Astrocyte (in vitro differentiated cells and primary cell): ENCODE measurements around the gene PLPP4. TPM values are rescaled to one million over a fixed set of nuclear protein-coding genes. Genes with fewer than 3 reads are reported as not detected.

Source experiments
- DNase-seq: peaks from one replicate; pipeline ENCODE4 v3.0.0-alpha.2; 2010; ENCODE audit warnings: low read depth
- FAIRE-seq: peaks from 2 replicates; lab custom pipeline; 2011; peaks lifted over from hg19 to GRCh38; lab: Jason Lieb, UNC
- H2AFZ ChIP-seq: 2 replicates; pipeline ENCODE4 v1.6.0; 2012; ENCODE audit warnings: low read depth, low read length, inconsistent platforms
- H3K27ac ChIP-seq: 2 replicates; pipeline ENCODE4 v1.5.1; 2011; ENCODE audit warnings: low read depth, low read length, inconsistent platforms
- H3K27me3 ChIP-seq: 2 replicates; pipeline ENCODE4 v1.6.0; 2011; ENCODE audit warnings: low read length, inconsistent platforms; ENCODE audit not compliant: insufficient read depth
- H3K36me3 ChIP-seq: 2 replicates; pipeline ENCODE4 v1.5.1; 2011; ENCODE audit warnings: low read length, inconsistent platforms; ENCODE audit not compliant: insufficient read depth
- H3K4me1 ChIP-seq: 2 replicates; pipeline ENCODE4 v1.5.1; 2011; ENCODE audit warnings: low read length, inconsistent platforms; ENCODE audit not compliant: insufficient read depth
- H3K4me2 ChIP-seq: 2 replicates; pipeline ENCODE4 v1.6.0; 2012; ENCODE audit warnings: low read length, inconsistent platforms
- H3K4me3 ChIP-seq: 2 replicates; pipeline ENCODE4 v1.5.1; 2011; ENCODE audit warnings: low read depth, mild to moderate bottlenecking, low read length, inconsistent platforms; ENCODE audit not compliant: insufficient read depth
- H3K79me2 ChIP-seq: 2 replicates; pipeline ENCODE4 v1.6.0; 2012; ENCODE audit warnings: mild to moderate bottlenecking, low read length, inconsistent platforms; ENCODE audit not compliant: insufficient read depth
- H3K9ac ChIP-seq: 2 replicates; pipeline ENCODE4 v1.6.0; 2012; ENCODE audit warnings: mild to moderate bottlenecking, low read length, inconsistent platforms
- H3K9me3 ChIP-seq: 2 replicates; pipeline ENCODE4 v1.5.1; 2012; ENCODE audit warnings: low read depth, mild to moderate bottlenecking, low read length, inconsistent platforms; ENCODE audit not compliant: insufficient read depth
- H4K20me1 ChIP-seq: 2 replicates; pipeline ENCODE4 v1.6.0; 2012; ENCODE audit warnings: low read length, inconsistent platforms; ENCODE audit not compliant: insufficient read depth
- H3K27ac Mint-ChIP-seq: one replicate; pipeline ENCODE4 v1.8.0; 2021; ENCODE audit warnings: mild to moderate bottlenecking, mixed read lengths; ENCODE audit not compliant: unreplicated experiment
- H3K27me3 Mint-ChIP-seq: one replicate; pipeline ENCODE4 v1.8.0; 2021; ENCODE audit warnings: low read depth, mixed read lengths; ENCODE audit not compliant: unreplicated experiment
- H3K36me3 Mint-ChIP-seq: one replicate; pipeline ENCODE4 v1.8.0; 2021; ENCODE audit warnings: low read depth, mixed read lengths; ENCODE audit not compliant: unreplicated experiment
- H3K4me1 Mint-ChIP-seq: one replicate; pipeline ENCODE4 v1.8.0; 2021; ENCODE audit warnings: low read depth, mixed read lengths; ENCODE audit not compliant: unreplicated experiment
- H3K4me3 Mint-ChIP-seq: one replicate; pipeline ENCODE4 v1.8.0; 2021; ENCODE audit warnings: mild to moderate bottlenecking, moderate library complexity, mixed read lengths; ENCODE audit not compliant: unreplicated experiment
- H3K9me3 Mint-ChIP-seq: one replicate; pipeline ENCODE4 v1.8.0; 2021; ENCODE audit warnings: mild to moderate bottlenecking, mixed read lengths; ENCODE audit not compliant: unreplicated experiment
- EZH2 ChIP-seq: IDR thresholded peaks from 2 replicates; pipeline ENCODE4 v1.6.1; 2012; ENCODE audit warnings: mild to moderate bottlenecking, low read length, inconsistent platforms; ENCODE audit not compliant: insufficient read depth
- total RNA-seq: library from RNA; stranded (reverse); gene quantifications from 2 replicates; pipeline ENCODE4 v1.2.1, GENCODE V29; 2021
- TF ChIP-seq, protein P1 (sequence below): IDR thresholded peaks from 2 replicates; pipeline ENCODE4 v1.5.1; 2011; ENCODE audit warnings: low read depth, mild to moderate bottlenecking, inconsistent platforms, low read length, moderate library complexity; ENCODE audit not compliant: insufficient read depth

The PLPP4 gene
- total RNA-seq, 1 donor from 2014 or later = 44.1 TPM

DNA sequence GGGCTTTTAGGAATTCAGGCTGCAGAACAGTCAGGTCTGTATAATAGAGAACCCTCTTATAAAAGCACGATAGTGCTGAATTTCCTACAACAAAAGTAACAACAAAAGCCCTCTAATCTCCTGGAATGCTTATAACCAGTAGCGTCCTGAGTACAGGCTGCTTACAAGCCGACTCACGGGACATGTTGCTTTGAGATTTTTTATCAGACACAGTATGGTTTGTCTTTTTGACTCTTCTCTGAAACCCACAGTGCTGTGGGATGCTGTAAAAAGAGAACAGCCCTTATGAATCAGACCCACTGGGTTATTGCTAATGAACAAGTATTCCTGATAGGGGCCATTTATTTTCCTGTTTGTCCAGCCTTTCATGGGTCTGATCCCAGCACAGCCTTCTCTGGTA lies 59.4 kb downstream of the PLPP4 start:
- Mint-ChIP-seq H3K4me1 (peaks cover 23% of the 10 kb centered on the region), H3K27me3 (no peaks in the 10 kb centered on the region), H3K36me3 (peaks cover 38% of the 10 kb centered on the region), H3K4me3 (no peak overlapping the region), H3K9me3 (no peaks in the 10 kb centered on the region), H3K27ac (no peak overlapping the region)
- DNase-seq (no peak), FAIRE-seq (no peak)
- Histone ChIP-seq H3K9me3 (no peaks in the 10 kb centered on the region), H3K4me1 (peaks cover 2% of the 10 kb centered on the region), H3K79me2 (peaks cover 17% of the 10 kb centered on the region), H3K4me2 (no peak overlapping the region), H3K36me3 (peaks cover 8% of the 10 kb centered on the region), H3K4me3 (no peak overlapping the region), H4K20me1 (peaks cover 50% of the 10 kb centered on the region), H3K27me3 (no peaks in the 10 kb centered on the region), H2AFZ (no peak overlapping the region), H3K9ac (no peak overlapping the region), H3K27ac (no peak overlapping the region)
- TF ChIP-seq, protein P1, sequence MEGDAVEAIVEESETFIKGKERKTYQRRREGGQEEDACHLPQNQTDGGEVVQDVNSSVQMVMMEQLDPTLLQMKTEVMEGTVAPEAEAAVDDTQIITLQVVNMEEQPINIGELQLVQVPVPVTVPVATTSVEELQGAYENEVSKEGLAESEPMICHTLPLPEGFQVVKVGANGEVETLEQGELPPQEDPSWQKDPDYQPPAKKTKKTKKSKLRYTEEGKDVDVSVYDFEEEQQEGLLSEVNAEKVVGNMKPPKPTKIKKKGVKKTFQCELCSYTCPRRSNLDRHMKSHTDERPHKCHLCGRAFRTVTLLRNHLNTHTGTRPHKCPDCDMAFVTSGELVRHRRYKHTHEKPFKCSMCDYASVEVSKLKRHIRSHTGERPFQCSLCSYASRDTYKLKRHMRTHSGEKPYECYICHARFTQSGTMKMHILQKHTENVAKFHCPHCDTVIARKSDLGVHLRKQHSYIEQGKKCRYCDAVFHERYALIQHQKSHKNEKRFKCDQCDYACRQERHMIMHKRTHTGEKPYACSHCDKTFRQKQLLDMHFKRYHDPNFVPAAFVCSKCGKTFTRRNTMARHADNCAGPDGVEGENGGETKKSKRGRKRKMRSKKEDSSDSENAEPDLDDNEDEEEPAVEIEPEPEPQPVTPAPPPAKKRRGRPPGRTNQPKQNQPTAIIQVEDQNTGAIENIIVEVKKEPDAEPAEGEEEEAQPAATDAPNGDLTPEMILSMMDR = no peak
- no peak for TF ChIP-seq EZH2

DNA sequence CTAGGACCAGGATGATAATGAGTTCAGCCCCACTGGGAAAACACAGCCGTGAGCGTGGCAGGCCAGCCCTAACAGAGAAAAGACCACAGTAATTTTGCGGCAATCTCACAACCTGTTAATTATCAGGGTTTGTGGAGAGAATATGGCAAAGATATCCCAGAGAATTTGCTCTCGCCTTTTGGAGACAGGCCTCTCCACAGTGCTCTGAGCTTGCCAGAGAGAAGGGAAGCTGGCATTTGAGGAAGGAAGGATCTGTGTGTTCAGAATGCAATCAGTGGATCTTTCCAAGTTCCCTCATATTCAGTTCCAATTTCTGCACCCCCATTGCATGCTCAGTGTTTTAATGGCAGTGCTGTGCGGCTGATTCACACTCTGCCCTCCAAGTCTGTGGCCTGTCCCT lies 60.2 kb downstream of the PLPP4 start:
- Mint-ChIP-seq H3K27me3 (no peaks in the 10 kb centered on the region), H3K9me3 (no peaks in the 10 kb centered on the region), H3K27ac (peak overlapping the region; percentile 3), H3K36me3 (peaks cover 35% of the 10 kb centered on the region), H3K4me3 (no peak overlapping the region), H3K4me1 (peaks cover 21% of the 10 kb centered on the region)
- TF ChIP-seq, protein P1 = no peak
- TF ChIP-seq EZH2 = no peak
- no peak for DNase-seq
- peaks cover 50% of the 10 kb centered on the region for H4K20me1 ChIP-seq
- no peaks in the 10 kb centered on the region for H3K9me3 ChIP-seq
- no peak overlapping the region for H3K9ac ChIP-seq
- H3K27ac ChIP-seq = no peak overlapping the region
- no peak overlapping the region for H2AFZ ChIP-seq
- no peak overlapping the region for H3K4me2 ChIP-seq
- peaks cover 14% of the 10 kb centered on the region for H3K79me2 ChIP-seq
- FAIRE-seq = no peak
- no peak overlapping the region for H3K4me3 ChIP-seq
- H3K4me1 ChIP-seq = no peaks in the 10 kb centered on the region
- peaks cover 8% of the 10 kb centered on the region for H3K36me3 ChIP-seq
- H3K27me3 ChIP-seq = no peaks in the 10 kb centered on the region

DNA sequence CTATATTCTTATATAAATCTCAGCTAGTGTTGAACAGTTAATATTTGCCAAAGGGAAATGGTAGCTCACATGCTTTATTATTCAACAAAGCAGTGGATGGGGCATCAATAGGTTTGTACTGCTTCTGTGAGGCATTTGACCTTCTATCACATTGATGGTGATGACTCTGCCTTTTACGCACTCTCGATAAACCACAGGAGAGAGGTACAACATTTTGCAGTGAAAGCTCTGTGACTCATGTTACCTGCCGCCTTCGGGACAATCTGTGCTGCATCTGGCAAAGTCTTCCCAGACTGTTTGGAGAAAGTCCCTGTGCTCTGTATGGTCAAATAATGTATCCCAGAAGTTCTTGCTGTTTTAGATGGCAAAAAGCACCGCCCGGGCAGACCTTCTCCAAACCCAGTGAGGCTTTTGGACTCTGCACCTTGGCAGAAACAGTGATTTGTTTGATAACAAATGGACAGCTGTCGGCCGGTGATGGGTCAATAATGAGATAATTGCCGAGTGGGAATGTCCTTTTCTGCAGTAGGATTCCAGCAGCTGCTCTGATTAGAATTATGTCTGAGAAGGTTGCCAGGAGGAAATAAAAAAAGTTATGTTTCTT lies 61.0 kb downstream of the PLPP4 start:
- FAIRE-seq (no peak), DNase-seq (peak; percentile 50)
- Mint-ChIP-seq H3K9me3 (no peaks in the 10 kb centered on the region), H3K4me1 (peaks cover 21% of the 10 kb centered on the region), H3K27ac (no peak overlapping the region), H3K4me3 (no peak overlapping the region), H3K36me3 (peaks cover 39% of the 10 kb centered on the region), H3K27me3 (no peaks in the 10 kb centered on the region)
- Histone ChIP-seq H3K36me3 (peaks cover 8% of the 10 kb centered on the region), H3K27me3 (no peaks in the 10 kb centered on the region), H4K20me1 (peaks cover 48% of the 10 kb centered on the region), H3K4me2 (no peak overlapping the region), H3K79me2 (peaks cover 11% of the 10 kb centered on the region), H3K27ac (no peak overlapping the region), H3K9me3 (no peaks in the 10 kb centered on the region), H2AFZ (no peak overlapping the region), H3K4me3 (no peak overlapping the region), H3K4me1 (no peaks in the 10 kb centered on the region), H3K9ac (no peak overlapping the region)
- TF ChIP-seq, protein P1 = no peak
- TF ChIP-seq EZH2 = no peak
